Measurements from ENCODE around the gene DHRS7. TPM values are rescaled to one million over a fixed set of nuclear protein-coding genes. Genes with fewer than 3 reads are reported as not detected.

Gene DHRS7, protein sequence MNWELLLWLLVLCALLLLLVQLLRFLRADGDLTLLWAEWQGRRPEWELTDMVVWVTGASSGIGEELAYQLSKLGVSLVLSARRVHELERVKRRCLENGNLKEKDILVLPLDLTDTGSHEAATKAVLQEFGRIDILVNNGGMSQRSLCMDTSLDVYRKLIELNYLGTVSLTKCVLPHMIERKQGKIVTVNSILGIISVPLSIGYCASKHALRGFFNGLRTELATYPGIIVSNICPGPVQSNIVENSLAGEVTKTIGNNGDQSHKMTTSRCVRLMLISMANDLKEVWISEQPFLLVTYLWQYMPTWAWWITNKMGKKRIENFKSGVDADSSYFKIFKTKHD
- 57.4 and 59.2 TPM in 2 replicates for total RNA-seq (2014; rRNA removed)
- polyA plus RNA-seq (2012) = 40.8 TPM

DNA sequence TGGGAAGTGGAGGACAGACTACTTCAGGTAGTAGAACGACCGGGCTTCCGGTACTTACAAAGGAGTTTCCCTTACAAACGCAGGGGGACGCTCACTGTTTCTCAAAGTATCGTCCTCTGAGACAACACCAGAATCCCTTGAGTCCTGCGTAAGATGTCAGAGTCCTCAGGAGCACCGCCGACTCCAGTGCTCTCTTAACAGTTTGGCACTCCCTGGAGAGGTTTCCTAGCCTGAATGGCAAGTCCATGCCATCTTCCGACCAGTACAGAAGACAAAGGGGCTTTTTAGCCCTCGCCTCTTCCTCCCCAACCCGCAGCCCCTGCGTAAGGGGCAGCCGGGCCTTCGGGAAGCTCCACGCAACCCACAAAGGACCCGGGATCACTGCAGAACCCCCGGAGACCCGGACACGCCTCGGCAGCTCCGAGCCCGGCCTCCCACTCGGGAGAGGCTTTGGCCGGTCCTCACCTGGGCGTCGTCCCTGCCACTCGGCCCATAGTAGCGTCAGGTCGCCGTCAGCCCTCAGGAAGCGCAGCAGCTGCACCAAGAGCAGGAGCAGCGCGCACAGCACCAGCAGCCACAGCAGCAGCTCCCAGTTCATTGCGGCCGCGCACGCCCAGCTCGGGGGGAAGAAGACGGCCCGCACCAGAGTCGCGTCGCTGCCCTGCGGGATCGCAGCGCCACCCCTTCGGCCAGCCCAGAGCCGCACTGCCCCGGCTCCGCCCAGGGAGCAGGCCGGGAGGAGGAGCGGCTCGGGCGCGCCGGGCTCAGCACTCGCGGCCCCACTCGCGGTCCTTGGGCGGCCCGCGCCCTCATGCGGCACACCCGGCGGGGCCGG, at the start of gene DHRS7:
Gene DHRS7 (minus strand): TSS at position 687 of the 835 bp plus-strand sequence. CDS start 89 bp downstream, at position 598.
- DNase-seq (ENCODE audit: low read depth) = peak; percentile 72

DNA sequence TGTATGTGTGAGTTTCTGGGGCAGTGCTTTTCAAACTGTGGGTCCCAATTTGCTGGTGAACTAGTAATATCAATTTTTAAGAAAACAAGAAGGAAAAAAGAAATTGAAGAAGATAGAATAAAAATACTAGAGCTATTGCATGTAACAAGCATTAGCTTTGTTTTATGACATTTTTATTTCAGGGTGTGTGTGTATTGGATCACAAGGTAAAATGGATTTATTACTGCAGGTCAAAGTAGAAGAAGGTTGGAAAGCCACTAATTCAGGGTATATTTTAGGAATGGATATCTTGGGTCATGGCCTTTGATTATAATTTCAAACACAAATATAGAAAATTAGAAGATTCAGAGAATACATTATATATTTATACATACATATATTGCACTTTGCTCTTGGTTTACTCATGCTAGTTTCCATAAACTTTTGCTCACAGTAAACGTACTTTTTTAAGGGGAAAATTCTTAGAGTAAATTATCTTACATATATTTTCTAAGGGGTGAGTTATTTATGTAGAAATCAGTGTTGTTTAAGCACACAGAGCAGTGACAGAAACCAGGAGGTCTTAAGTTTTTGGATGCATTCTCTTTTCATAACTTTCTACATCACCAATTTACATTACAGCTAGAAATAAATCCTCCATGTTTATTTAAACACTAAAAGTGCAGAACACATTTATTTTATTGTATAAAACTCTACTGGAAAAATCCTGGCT, 49.4 kb upstream of the DHRS7 start:
- DNase-seq (ENCODE audit: low read depth) = no peak

DNA sequence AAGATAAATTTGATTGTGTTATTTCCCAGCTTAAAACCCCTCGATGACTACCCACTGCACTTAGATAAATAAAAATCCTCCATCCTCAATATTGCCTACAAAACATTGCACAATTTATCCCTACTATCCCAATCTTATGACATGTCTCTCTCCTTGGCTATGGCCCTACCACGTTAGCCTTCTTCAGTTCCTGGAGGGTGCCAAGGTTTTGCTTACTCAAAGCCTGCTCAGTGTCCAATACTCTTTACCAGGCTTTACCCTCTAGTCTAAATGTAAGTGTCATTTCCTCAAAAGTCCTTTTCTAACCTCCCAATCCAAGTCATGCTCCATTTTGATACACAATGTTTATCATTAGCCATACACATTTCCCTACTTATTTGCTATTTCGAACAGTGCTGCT, 48.8 kb upstream of the DHRS7 start:
- DNase-seq (ENCODE audit: low read depth) = no peak

DNA sequence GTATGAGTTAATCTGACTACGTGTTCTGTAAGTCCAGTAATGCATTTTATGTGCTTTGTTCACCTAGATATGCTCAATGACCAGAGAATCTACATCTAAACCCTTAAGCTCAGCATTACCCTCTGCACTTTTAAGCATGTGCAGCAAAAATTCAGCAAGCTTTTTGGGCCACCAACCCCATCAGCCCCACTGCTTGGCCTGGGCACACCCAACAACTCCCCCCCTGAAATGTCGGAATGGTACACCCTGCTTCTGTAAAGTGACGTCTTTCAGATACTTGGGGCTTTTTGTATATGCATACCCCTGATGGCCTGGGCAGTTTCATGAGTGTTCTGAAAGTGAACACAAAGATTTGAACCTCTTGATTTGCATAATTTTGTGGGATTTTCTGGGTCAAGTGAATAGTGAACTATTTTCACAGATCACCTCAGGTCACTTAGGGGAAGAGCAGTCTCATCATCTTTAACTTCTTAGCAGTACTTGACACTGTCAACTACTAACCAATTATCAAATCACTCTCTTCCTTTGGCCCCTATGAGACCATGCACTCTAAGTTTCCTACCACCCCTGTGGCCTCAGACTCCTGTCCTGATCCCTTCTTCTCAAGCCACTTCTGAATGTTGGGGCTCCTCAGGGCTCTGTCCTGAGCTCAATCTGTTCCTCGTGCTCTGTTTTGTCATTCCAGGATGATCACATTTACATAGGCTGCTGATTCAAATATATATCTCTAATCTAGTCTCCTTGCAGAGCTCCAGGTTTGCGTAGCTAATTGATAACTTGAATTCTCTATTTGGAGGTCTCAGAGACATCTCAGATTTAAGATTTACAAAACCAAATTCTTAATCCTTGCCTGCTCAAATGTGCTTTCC, 47.5 kb upstream of the DHRS7 start:
- no peak for DNase-seq (ENCODE audit: low read depth)

DNA sequence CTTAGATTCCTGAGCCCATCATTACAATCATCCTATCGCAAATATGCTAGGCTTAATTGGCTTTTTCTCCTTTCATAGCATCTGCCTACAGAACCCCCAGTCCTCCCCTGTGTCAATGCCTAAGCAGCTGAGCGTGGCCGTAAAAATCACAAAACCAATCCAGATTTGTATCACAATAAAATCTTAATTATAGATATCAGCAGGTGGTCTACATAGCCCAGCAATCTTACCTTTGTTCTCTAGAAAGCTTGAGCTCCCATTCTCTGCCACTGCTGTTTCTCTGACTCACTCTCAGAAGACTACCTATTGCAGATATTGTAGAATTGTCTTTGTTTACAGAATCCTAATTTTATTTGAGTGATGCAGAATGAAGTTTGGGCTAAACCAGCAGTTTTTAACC, 46.0 kb upstream of the DHRS7 start:
- no peak for DNase-seq (ENCODE audit: low read depth)

DNA sequence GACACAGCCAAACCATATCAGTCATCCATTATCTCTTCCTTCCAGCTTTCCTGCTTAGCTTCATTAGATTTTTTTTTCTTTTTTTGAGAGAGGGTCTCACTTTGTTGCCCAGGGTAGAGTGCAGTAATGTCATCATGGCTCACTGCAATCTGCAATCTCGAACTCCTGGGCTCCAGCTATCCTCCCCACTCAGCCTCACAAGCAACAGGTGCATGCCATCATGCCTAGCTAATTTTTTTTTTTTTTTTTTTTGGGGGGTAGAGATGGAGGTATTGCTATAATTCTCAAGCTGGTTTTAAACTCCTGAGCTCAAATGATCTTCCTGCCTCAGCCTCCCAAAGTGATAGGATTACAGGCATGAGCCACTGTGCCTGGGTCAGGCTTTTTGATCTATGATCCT, 45.5 kb upstream of the DHRS7 start:
- DNase-seq (ENCODE audit: low read depth) = no peak

DNA sequence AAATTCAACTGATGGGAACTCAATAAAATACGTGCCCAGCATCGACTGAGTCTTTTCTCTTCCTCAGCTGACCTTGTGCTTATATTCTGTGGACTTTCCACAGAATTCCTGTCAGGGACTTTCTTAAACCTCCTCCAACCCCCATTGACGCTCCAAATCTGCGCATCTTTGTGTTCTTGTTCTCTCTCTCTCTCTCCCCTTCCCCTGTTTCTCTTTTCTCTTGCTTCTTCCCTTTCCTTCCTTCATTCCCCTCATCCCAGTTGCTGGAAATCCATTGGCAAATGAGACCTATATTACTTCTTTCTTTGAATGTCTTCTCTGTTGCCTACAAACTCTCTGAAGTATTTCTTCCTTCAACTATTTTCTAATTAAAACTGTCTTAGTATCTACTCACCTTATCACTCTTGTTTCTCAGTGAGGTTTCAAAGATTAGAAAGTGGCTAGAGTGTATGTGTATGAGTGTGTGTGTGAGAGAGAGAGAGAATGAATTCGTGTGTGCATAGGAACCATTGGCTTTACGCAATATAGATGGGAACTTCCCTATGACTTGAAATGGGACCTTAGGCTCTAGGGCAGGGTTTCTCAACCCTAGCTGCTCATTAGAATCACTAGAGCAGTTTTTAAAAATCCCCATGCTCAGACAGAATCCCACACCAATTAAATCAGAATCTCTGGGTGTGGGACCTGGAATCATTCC, 41.8 kb upstream of the DHRS7 start:
- no peak for DNase-seq (ENCODE audit: low read depth)

DNA sequence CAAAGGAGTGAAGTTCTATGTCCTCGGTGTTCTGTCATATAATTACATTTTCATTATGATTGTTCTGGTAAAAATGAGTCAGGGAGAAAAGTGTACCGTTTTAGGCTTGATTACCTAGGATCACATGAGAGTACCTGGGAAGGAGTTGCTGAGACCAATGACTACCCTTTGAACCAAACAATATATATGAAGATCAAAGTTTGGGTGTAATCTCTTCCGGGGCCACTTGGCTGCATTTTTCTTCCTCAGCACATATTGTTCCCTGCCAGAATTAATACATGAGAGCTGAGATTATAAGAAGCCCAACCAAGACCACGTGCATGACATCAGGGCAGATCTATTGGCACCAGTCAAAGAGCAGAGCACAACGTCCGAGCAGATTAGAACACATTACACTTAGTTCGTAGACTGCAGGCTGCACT, 41.1 kb upstream of the DHRS7 start:
- DNase-seq (ENCODE audit: low read depth) = no peak

DNA sequence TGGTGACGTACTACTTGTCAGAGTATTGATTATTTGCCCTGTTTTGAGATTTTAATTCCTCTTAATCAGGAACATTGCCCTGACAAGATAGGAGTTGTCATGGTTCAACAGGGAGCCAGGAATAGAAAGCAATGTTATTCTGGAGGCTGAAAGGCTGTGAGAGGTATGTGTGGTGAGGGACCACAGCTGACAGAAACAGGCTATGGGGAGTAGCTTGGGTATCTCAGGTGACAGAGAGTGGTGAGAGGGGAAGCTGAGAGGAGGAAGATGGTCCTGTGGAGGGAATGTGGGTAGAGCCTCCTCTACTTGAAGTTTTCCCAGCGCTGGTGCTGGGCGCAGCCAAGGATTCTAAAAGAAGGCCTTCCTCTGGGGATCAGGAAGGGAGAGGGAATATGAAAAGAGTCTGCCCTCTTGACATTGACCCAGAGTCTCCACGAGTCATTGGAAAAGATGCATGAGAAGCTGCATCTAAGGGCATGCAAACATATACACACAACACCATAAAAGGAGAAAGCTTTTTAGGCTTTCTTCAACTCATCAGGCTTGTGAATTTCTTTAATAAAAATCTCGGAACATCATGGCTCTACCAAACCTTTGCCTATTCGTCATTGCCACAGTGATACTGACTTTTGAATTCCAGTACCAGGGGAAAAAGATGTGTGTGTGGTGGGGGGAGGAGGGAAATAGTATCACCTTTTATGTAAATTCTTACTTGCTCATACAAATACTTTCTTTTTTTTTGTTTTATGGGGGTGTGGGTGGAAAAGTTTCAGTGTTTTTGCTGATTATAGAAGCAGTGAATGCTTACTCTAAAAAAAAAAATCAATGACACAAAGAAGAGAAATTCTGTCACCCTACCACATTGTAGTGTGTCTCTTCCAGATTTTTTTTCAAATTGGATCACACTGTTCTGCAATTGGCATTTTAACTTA, 39.9 kb upstream of the DHRS7 start:
- DNase-seq (ENCODE audit: low read depth) = no peak

DNA sequence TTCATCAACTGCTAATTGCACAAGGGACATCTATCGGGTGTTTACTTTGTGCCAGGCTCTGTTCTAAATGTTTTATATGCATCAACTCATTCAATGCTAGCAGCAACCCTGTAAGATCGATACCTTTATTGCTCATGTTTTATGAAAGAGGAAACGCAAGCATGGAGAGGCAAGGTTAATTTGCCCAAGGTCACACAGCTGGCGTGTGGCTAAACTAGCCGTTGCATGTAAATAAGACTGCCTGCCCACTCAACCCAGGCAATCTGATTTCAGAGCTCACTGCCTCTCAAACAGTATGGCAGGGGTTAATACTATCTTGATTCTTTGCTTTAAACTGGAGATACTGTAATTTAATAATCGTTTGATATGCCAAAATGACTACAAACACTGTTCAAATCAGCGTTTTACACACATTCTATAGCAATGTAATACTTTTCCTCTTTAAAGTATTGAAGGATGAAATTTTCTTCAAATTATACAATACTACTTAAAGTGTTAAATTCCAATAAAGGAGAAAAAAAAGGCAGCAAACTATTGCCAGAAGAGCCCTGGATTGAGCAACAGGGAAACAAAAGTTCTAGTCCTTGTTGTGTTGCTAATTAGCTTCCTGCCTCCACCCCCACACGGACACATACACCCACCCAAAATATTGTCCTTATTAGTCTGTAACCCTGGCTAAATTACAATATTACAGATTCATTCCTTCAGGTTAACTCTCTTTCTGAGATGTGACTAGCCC, 39.1 kb upstream of the DHRS7 start:
- no peak for DNase-seq (ENCODE audit: low read depth)

DNA sequence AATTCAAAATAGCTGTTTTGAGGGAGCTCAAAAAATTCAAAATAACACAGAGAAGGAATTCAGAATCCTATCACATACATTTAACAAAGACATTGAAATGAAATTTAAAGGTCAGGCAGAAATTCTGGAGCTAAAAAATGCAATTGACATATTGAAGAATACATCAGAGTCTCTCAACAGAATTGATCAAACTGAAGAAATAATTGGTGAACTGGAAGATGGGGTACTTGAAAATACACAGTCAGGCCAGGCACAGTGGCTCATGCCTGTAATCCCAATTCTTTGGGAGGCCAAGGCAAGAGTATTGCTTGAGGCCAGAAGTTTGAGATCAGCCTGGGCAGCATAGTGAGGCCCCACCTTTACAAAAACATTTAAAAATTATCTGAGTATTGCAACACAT, 34.1 kb upstream of the DHRS7 start:
- DNase-seq (ENCODE audit: low read depth) = no peak

DNA sequence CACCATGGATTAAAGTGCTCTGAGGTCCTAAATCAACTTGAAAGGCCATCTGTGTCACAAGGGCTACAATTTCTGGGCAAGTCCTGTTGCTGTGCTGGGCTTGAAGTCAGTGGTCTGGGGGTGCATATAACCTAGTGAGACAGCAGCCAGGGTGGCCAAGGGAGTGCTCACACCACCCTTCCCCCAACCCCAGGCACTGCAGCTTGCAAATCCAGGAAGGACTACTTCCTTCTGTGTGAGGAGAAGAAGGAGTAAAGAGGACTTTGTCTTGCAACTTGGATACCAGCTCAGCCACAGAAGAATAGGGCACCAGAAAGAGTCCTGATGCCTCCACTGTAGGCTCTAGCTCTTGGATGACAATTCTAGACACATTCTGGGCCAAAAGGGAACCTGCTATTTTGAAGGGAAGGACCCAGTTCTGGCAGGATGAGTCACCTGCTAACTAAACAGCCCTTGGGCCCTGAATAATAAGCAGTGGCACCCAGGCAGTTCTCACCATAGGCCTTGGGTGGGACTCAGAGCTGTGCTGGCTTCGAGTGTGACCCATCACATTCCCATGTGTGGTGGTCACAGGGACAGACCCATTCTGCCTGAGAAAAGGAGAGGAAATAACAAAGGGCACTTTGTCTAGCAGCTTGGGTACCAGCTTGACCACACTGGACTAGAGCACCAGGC, 32.6 kb upstream of the DHRS7 start:
- no peak for DNase-seq (ENCODE audit: low read depth)

DNA sequence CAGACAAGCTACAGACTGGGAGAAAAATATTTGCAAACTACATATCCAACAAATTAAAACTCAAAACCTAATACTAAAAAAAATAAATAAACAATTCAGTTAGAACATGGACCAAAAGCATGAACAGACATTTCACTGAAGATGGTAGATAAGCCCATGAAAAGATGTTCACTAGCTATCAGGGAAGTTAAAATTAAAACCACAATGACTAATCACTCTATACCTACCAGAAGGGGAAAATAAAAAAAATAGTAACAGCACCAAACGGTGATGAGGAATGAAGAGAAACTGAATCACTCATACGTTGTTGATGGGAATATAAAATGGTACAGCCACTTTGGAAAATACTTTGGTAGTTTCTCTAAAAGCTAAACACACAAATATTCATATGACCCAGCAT, 31.1 kb upstream of the DHRS7 start:
- DNase-seq (ENCODE audit: low read depth) = peak; percentile 8

DNA sequence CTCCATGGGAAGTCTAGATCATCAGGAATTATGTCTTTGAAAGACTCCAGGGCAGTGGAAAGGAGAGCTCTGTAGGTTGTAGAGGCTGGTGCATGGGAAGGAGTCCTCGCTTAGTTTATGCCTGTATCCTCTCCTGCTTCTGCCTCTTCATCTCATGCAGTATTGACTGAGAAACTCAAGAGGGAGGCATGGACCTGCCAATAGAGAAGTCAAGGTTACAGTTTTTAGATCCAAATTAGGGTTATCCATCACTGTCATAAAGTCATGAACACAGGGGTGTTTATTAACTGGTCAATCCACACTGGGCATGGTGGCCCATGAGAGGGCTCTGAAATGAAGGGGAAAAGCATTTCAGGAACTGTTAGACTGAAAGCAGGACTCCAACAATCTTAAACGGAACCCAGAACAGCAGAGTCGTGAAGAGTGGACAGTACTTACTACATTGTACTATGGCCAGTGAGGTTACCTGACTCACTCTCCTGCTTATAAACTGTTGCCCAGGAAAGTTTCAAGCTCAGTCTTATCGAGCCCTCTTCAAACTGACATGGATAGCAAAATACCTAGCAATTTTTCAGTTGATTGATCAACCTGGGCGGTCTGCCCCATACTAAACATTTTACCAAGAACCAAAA, 30.1 kb upstream of the DHRS7 start:
- DNase-seq (ENCODE audit: low read depth) = no peak

DNA sequence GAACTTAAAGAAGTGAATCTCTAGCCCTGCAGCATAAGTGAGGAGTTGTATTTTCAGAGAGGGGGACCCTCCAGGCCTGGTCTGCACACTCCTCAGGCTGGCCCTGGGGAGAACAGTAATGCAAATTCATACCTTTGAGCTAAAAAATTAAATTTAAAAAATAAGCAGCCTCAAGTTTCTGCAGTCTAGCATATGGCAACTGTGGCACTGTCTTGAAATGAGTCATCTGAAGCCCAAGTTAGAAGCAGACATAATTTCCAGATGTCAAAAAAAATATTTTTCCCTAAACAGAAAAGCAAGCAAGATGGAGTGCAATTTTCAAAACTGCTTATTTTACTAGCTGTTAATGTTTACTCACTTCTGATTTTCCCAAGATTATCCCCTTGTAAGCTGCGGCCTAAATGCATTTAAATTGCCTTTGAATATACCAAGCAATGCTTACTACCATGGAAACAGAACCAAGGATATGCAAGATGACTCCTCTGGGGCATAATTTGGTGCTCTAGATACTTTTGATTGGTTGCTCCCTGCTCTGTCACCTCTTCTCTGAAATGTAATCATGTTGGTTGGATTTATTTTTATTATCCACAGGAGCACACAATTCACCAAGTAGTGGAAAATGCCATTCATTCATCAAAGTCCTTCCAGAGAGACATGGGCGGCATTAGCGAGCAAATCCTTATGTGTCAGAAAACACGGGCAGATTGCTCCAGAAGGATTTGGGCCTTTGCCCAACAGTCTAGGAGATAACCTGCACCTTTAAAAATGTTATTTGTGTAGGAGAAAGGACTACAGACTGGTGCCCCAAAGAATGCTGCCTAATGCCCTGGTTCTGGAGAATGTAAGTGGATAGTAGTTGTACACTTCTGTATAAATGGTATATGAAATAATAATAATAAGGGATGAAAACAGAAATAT, 25.0 kb upstream of the DHRS7 start:
- DNase-seq (ENCODE audit: low read depth) = no peak

DNA sequence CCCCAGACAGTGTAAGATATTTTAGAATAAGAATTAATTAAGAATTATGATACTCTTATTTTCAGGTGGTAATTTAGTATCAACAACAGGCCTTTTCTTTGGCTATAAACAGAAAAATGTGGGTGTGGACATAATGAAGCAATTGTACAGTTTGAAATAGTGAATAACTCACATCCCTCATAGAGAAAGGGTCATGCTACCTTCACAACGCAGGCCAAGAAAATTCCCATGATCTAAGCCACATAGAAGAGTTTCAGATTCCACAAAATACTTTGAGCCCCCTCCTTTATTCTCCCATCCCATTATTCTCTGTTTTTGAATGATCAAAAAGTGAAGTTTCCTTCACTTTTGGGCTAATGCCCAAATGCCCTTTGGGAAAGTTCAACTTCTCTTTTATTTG, 23.5 kb upstream of the DHRS7 start:
- no peak for DNase-seq (ENCODE audit: low read depth)

DNA sequence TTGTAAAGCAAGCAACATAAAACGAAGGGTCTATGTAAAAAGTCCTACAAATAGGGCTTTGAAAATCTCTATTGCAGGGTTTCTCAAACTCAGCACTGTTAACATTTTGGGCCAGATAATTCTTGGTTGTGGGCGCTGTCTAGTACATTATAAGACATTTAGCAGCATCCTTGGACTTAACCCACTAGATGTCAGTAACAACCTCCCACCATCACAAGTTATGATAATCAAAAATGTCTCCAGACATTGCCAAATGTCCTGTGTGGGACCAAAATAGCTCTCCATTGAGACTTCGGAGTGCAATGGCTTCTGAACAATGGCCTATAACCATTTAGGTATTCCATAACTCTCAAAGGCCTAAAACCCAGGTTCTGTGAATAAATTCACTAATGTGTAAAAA, 22.9 kb upstream of the DHRS7 start:
- peak; percentile 46 for DNase-seq (ENCODE audit: low read depth)

All from LHCN-M2 (cell line).